HuH-7.5 (cell line): ENCODE measurements around the gene UBE2QL1.

ENCODE experiments used
- DNase-seq: peaks from one replicate; pipeline ENCODE4 v3.0.0; 2011; ENCODE audit warnings: low spot score

Gene UBE2QL1

GRCh38 chr5:6535594-6535993, 86.9 kb downstream of the UBE2QL1 start:
- DNase-seq = no peak

GRCh38 chr5:6539060-6539459, 90.4 kb downstream of the UBE2QL1 start:
- DNase-seq = no peak

GRCh38 chr5:6540111-6540827, 91.6 kb downstream of the UBE2QL1 start:
- DNase-seq = no peak

GRCh38 chr5:6541256-6542013, 92.8 kb downstream of the UBE2QL1 start:
- no peak for DNase-seq

GRCh38 chr5:6542421-6543345, 94.0 kb downstream of the UBE2QL1 start:
- DNase-seq = no peak

GRCh38 chr5:6543346-6543730, 94.7 kb downstream of the UBE2QL1 start:
- no peak for DNase-seq

GRCh38 chr5:6543830-6544560, 95.3 kb downstream of the UBE2QL1 start:
- DNase-seq = no peak
